GM18519 (cell line): ENCODE measurements around the gene ZNF799.
"Not testable (repeated sequence)": the region's sequence is repeated elsewhere in the genome, so short reads cannot be mapped to it uniquely, and the experiment has no call there.

Source experiments
- ATAC-seq: cut with Tn5 transposase; IDR thresholded peaks from one replicate; pipeline ENCODE4 v1.9.1; 2021; ENCODE audit warnings: mild to moderate bottlenecking, moderate library complexity; ENCODE audit not compliant: unreplicated experiment, low FRiP score

Gene ZNF799

GRCh38 chr19:12400633-12401502 lies at the start of gene ZNF799:
TSS of gene ZNF799 (minus strand) at chr19:12401271. CDS start at chr19:12401070, 201 bp downstream.
- ATAC-seq = peak; percentile 74

DNA sequence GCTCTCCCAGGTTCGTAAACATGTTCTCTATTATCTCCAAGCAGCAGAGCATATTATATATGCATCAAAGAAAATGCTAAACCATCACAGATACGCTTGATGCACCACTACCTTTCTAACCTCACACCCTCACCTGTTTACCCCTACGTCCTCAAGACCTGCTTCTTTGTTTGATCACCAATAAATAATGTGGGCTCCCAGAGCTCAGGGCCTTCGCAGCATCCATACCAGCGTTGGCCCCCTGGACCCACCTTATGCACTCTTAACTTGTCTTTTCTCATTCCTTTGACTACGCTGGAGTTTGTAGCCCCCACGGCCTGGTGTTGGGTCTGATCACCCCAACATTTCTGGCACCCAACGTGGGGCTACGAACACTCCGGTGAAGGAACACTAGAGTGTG lies 49.8 kb upstream of the ZNF799 start:
- no peak for ATAC-seq

GRCh38 chr19:12448808-12449207 lies 47.7 kb upstream of the ZNF799 start:
- ATAC-seq = no peak

- peak; percentile 85 for ATAC-seq
These were observed 39.7 kb upstream of the ZNF799 start, which contains the start of gene ZNF443 for GRCh38 chr19:12440541-12441316. TSS of gene ZNF443 (minus strand) at chr19:12441021. CDS start at chr19:12440914, 107 bp downstream.

GRCh38 chr19:12439686-12440540 lies 38.8 kb upstream of the ZNF799 start:
- ATAC-seq = not testable (repeated sequence)

DNA sequence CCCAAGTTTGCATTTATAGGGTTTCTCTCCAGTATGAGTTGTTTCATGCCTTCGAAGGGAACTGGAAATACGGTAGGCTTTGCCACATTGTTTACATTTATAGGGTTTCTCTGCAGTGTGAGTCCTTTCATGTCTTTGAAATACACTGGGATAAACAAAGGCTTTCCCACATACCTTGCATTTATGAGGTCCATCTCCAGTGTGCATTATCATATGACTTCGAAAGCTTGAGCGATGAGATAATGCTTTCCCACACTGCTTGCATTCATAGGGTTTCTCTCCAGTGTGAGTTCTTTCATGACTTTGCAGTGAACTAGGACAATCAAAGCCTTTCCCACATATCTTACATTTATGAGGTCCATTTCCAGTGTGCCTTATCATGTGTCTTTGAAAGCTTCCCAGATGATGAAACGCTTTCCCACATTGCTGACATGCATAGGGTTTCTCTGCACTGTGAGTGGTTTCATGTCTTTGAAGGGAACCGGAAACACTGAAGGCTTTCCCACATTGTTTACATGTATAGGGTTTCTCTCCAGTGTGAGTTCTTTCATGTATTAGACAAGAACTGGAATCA lies 29.7 kb upstream of the ZNF799 start:
- ATAC-seq = not testable (repeated sequence)

DNA sequence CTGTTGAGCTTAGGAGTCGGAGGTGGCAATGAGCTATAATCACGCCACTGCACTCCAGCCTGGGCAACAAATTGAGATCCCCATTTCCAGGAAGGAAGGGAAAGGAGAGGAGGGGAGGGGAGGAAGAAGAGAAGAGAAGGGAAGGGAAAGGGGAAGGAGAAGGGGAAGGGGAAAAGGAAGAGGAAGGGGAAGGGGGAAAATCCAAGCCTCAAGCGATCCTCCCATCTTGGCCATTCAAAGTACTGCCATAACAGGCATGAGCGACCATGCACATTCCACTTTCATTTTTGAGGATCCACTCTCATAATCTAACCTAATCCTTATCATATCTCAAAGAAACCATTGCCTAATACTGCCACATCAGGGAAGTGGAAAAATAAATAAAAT lies 24.8 kb upstream of the ZNF799 start:
- no peak for ATAC-seq

DNA sequence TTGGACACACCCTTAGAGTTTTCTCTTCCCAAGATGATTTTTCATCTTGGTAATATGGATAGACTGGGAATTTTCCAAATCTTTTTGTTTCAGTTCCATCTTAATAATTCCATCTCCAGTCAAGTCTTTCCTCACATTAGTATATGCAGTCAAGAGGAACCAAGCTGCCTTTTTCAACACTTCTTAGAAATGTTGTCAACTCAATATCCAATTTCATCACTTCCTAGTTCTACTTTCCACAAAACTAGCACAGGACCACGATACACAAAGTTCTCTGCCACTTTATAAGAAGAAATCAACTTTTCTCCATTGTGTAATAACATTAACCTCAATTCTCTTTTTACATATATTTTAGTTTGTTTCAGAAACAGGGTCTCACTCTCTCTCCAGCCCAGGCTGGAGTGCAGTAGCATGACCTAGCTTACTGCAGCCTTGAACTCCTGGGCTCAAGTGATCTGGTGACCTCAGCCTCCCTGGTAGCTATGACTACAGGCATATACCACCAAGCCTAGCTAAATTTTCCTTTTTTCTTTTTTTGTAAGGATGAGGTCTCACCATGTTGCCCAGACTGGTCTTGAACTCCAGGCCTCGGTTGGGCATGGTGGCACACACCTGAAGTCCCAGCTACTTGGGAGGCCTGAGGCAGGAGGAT lies 24.3 kb upstream of the ZNF799 start:
- ATAC-seq = no peak

DNA sequence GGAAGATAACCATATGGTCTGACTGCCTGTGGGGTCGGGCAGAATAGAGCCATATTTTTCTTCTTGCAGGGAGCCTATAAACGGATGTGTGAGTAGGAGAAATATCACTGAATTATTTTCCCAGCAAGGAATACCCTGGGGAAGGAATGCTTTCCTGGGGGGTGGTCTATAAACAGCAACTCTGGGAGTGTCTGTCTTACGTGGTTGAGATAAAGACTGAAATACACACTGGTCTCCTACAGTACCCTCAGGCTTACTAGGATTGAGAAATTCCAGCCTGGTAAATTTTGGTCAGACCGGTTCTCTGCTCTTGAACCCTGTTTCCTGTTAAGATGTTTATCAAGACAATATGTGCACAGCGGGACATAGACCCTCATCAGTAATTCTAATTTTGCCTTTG lies 16.2 kb upstream of the ZNF799 start:
- ATAC-seq = not testable (repeated sequence)

DNA sequence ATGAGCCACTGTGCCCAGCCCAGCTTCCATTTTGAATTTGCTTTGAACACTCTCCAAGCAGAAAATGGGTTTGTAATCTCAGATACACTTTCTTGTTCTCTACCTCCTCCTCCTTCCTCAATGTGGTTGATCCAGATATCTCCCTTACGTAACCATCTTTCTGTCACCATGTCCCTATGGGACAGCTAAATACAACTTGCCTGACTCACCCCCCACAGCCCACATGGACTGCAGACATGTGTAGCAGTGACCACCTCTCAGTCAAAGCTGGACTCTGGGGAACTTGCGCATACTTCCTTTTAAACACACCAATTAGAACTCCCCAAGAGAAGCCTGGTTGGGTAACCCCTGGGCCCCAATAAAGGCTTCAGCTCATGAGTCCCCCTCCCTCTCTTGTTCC lies 10.8 kb upstream of the ZNF799 start:
- ATAC-seq = no peak

GRCh38 chr19:12399901-12400632 lies 1.0 kb downstream of the ZNF799 start:
- not testable (repeated sequence) for ATAC-seq

- not testable (repeated sequence) for ATAC-seq
These were observed 9.9 kb downstream of the ZNF799 start for GRCh38 chr19:12391148-12391547.

- not testable (repeated sequence) for ATAC-seq
These were observed 14.7 kb downstream of the ZNF799 start for GRCh38 chr19:12386365-12386764.

DNA sequence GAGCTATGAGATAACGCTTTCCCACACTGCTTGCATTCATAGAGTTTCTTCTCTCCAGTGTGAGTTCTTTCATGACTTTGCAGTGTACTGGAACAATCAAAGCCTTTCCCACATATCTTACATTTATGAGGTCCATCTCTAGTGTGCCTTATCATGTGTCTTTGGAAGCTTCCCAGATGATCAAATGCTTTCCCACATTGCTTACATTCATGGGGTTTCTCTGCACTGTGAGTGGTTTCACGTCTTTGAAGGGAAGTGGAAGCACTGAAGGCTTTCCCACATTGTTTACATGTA lies 20.7 kb downstream of the ZNF799 start:
- ATAC-seq = no peak

- ATAC-seq = no peak
These were observed 21.2 kb downstream of the ZNF799 start for GRCh38 chr19:12379732-12380443.

DNA sequence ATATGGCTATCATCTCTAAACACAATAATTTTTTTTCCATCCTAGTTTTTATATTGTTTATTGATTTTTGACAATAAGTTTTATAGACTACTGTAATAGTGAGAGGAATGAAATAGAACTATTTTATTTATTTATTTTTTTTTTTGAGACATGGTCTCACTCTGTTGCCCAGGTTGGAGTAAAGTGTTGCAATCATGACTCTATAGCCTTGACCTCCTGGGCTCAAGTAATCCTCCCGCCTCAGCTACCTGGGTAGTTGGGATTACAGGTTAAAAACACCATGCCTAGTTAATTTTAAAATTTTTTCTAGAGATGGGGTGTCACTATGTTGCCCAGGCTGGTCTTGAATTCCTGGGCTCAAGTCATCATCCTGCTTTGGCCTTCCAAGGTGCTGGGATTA lies 27.0 kb downstream of the ZNF799 start:
- ATAC-seq = no peak

GRCh38 chr19:12365236-12366162 lies 35.6 kb downstream of the ZNF799 start, which contains the start of gene ZNF442:
TSS of gene ZNF442 (minus strand) at chr19:12365683. CDS start at chr19:12363631, 2,052 bp downstream.
- ATAC-seq = peak; percentile 58
